ENCODE data around the gene SLC31A1.

GRCh38 chr9:113219969-113220368 lies 1.4 kb upstream of the SLC31A1 start:
- no peak for TF ChIP-seq POLR2A (IDR thresholded peaks at IDR 0.05)
- no peak for TF ChIP-seq CTCF (IDR thresholded peaks at IDR 0.05)

Data from testis (tissue), 2 donors.